ENCODE data around the gene CACNB2.

Gene CACNB2

DNA sequence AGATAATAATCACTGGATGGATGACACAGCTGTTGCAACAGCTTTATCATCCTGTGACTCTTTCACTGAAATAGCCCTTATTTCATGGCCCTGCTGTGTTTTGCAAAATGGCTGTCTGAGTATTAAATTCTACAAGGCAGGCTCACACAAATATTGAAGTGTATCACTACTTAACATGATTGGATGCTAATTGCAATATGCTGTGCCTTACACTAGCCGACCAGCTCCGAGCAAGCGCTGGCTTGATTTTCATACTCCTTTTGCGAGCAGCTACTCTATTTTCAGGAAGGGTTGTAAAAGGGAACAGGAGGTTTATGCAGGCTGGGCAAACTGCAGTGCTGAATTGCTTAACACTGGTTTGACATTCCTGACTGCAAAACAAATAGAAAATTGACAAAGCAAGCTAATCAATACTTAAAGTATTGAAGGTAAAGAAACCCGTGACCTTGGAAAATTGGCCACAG, 121.6 kb downstream of the CACNB2 start:
- H3K4me3 ChIP-seq (ENCODE audit: low read length), result no peak overlapping the region
- DNase-seq (ENCODE audit: low read depth, low spot score), result no peak

DNA sequence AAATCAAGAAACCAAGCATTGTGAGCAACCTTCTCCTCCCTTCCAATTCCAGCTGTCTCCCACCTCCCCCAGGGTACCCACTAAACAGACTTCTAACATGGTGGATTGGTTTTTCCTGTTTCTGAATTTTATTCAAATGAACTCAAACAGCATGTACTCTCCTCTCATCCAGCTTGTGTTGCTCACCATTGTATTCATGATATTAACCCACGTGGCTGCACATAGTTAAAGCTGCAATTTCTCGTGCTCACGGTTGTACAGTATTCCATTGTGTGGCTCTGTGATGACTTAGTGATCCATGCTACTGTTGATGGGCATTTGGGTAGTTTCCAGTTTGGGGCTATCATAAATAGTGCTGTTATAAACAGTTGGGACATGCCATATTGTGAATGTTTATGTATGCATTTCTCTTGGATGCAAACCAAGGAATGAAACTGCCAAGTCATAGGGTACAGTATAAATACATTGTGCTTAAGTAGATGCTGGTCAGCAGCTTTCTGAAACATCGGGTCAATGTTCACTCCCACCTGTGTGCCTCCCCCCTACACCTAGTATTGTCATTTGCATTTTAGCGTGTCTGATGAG, 124.3 kb downstream of the CACNB2 start:
- H3K4me3 ChIP-seq (ENCODE audit: low read length), result no peak overlapping the region
- no peak for DNase-seq (ENCODE audit: low read depth, low spot score)

DNA sequence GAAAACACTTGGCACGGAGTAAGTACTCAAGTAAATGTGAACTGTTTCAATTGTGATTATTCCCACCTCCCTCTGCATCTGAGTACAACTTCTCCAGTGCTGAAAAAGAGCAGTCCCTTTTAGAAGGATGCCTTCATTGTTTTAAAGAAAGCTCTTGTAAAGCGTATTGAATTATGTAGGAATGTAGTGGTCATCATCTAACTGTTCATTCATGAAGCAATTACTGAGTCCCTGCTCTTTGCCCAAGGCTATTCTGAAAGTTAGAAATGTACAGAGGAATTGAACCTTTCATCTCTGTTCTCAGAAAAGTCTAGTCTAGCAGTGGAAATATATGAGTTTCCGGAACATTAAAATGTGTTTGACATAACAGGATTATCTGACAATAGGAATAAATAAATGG, 127.8 kb downstream of the CACNB2 start:
- H3K4me3 ChIP-seq (ENCODE audit: low read length), result no peak overlapping the region
- no peak for DNase-seq (ENCODE audit: low read depth, low spot score)

DNA sequence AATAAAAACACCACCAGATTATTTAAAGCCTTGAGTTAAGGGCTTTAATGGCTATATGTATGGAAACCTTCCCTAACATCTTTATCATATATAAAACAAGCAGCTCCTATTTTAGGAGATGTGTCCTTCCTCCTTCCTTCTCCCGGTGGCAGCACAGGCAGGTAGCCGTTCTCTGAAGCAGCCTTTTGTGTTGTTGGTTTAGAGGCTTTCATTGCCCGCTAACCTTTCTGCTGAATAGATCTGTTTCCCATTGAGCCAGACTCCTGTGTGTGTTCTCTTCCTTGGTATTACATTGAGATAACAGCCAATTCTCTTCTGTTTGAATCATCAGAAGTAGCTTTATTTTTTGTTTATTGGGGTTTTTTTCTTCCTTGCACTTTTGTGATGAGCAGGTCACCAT, 131.3 kb downstream of the CACNB2 start:
- no peak overlapping the region for H3K4me3 ChIP-seq (ENCODE audit: low read length)
- DNase-seq (ENCODE audit: low read depth, low spot score), result no peak

DNA sequence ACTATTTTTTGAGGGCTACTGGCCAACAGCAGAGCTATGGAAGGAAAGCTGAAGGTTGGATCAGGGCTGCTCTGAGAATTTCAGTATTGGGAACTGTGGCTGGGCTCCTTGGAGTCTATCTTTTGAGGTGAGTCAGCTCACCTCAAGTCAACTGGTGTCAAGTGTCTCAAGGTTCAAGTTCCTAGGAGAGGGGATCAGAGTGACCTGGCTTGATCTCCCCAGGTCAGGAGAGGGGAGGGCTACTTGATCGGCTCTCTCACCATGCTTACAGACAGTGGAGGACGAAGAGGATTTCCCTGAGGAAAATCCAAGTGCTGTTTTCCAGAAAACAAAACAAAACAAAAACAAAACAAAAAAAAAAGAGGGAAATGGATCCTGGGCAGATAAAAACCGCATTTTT, 132.8 kb downstream of the CACNB2 start:
- no peak overlapping the region for H3K4me3 ChIP-seq (ENCODE audit: low read length)
- DNase-seq (ENCODE audit: low read depth, low spot score), result no peak

DNA sequence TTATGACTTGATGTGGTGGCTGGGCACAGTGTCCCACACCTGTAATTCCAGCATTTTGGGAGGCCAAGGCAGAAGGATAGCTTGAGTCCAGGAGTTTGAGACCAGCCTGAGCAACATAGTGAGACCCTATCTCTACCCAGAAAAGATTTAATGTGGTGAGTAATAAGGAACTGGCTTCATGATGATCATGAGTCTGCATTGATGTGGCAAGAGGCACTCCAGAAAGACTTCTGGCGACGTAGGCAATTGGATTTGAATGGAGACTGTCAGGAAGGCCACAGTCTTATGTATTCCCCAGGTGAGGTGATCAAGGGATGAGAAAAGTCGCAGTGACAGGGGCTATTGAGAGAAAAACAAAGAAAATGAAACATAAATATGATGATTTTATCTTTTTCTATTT, 138.0 kb downstream of the CACNB2 start:
- no peak overlapping the region for H3K4me3 ChIP-seq (ENCODE audit: low read length)
- no peak for DNase-seq (ENCODE audit: low read depth, low spot score)

DNA sequence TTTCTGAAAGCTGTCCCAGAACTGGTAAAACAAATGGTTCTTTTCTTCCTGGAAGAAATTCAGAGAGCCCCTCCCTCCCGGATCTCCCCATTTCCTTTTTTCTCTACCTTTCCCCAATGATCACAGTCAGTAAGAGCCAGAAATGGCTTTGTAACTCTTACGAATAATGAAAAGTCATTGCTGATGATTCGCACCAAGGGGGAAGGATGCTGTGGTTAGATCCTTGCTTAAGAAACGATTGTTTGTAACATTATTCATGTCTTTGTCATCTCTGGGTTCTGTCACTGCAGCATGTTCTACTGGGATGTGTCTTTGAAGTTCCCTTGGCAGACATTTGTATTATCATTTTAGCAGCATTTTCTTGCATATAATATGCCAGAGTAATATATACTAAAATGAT, 138.9 kb downstream of the CACNB2 start:
- no peak for DNase-seq (ENCODE audit: low read depth, low spot score)
- H3K4me3 ChIP-seq (ENCODE audit: low read length), result no peak overlapping the region

DNA sequence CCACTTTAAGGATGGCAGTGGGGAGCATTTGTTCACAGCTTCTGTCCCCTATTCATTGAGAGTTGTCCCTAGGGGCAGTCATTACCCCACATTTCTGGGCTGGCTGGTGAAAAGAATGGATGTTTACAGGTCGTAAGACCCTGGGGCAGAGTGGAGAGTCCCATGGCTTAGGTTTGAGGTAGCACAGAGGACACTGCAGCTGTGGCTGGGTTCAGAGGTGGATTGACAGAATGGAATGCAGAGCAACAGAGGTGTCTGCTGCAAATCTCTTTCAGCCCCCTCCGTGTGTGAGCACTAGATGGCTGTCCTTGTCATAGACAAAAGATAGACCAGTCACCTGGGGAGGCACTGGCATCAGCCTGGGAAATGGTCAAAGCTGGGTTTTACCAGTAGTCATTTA, 141.9 kb downstream of the CACNB2 start:
- H3K4me3 ChIP-seq (ENCODE audit: low read length), result no peak overlapping the region
- DNase-seq (ENCODE audit: low read depth, low spot score), result no peak

DNA sequence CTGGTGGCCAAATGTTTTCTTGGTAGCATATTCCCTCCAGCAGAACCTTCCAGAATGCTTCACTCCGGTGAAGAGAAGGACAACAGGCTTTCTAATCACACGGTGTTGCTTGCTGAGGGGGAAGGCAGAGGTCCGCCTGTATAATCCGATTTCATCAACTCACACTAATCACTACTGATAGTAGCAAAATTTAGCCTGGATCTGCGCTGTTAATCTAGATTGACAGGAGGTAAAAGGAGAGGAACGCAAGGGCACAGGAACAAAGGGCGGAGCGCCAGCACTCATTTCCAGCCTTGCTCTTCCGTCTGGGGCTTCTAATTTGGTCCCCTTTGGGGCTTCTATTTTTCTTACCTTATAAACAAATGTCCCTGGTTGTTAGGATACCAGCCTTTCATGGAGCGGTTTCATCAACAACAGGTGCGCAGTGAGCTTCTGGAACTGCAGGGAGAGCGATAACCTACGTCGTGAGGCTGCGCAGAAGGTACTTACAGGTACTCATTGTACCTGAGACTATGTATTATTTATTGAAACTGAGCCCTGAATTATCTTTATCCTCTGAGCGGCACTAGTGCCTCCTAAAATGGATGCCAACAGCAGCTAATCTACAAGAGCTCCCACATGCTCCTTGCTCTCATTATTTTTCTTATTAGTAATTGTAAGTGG, 150.6 kb downstream of the CACNB2 start:
- DNase-seq (ENCODE audit: low read depth, low spot score), result no peak
- H3K4me3 ChIP-seq (ENCODE audit: low read length), result no peak overlapping the region

DNA sequence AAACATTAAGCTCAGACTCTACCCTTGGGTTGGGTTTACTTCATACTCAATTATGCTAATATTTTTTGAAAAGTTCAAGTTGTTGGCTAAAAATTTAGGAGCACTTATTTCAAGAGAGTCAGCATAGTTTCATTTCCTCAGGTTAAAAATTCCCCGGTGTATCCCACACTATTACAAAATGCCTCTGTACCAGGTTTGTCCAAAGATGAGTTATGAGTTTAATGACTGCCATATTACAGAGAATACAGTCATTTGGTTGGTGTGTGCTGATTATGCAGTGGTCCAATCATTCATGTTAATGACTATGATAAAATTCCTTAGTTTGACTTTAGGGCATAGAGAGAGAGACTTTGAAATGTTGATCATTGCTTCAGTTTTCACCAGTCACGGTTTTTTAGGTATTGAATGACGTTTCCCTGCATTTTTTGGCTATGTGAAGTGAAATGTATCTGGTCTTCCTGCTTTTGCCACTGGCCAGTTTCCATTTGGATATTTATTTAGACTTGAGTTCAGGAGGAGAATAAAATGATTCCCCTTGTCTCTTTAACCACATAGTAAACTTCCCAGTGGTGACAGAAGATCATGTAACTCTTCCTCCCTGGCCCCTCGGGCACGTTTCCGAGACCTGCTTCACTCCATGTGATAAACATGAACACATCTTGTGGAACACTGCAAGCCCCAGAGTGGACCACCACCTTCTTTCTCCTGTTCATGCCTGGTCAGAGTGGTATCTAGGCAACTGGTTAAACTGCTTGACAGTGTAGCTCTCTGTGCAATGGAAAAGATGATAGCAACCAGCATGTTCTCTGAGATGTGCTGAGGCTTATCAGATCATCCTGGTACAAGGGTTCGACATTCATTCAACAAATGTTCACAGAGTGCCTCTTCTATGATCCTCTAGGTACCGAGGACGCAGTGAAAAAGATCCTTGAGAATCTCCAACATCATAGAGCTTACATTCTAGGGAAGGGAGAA, 153.6 kb downstream of the CACNB2 start:
- DNase-seq (ENCODE audit: low read depth, low spot score), result no peak
- no peak overlapping the region for H3K4me3 ChIP-seq (ENCODE audit: low read length)

DNA sequence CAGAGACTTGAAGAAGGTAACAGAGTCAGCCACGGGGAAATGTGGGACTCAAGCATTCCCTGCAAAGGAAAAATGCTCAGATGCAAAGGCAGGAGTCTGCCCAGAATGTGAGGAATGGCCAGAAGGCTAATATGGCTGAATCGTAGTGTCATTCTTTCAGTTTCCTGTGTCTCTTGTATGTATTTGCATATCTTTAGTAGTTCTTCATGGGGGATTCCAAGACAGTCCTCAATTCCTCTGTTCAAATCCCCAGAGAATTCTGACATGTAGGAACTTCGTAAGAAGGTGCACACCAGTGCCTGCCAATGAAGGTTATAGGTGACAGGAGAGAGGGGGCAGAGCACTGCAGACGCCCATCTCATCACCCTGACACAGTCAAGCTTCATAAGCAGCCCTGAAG, 154.4 kb downstream of the CACNB2 start:
- DNase-seq (ENCODE audit: low read depth, low spot score), result no peak

DNA sequence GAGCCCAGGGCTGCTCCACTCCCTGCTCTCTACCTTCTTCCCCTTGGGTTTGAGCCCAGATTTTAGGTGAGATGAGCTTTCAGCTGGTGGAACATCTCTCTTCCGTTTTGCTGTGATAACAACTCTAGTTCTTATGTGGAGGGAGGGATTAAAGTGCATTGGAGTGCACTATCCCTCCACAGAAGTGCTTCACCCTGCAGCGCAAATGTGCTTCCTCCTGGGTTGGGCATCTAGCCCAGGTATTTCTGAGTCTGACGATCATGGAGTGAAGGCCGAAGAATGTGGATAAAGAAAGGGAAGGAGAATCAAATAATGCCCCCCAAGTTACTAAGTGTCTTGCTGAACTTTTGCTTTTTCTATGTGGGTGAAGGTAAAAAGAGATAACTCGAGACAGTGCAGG, 157.4 kb downstream of the CACNB2 start:
- no peak for DNase-seq (ENCODE audit: low read depth, low spot score)
- no peak overlapping the region for H3K4me3 ChIP-seq (ENCODE audit: low read length)

More for the DNA sequence above, 154.4 kb downstream of the CACNB2 start:
- H3K4me3 ChIP-seq (ENCODE audit: low read length), result no peak overlapping the region

DNA sequence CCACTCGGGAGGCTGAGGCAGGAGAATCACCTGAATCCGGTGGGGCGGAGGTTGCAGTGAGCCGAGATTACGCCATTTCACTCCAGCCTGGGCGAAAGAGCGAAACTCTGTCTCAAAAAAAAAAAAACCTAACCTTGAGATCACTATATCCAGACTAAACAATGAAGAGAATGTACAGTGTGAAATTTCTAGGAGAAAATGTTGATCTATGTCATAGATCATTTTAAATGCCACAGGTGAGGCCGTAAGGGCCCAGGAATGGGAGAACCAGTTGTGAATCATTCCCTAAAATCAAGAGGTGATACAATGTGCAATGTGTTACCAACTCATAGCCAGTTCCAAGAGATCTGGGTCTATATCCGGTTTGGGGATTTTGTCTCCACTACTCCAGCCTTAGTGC, 158.0 kb downstream of the CACNB2 start:
- no peak overlapping the region for H3K4me3 ChIP-seq (ENCODE audit: low read length)

DNA sequence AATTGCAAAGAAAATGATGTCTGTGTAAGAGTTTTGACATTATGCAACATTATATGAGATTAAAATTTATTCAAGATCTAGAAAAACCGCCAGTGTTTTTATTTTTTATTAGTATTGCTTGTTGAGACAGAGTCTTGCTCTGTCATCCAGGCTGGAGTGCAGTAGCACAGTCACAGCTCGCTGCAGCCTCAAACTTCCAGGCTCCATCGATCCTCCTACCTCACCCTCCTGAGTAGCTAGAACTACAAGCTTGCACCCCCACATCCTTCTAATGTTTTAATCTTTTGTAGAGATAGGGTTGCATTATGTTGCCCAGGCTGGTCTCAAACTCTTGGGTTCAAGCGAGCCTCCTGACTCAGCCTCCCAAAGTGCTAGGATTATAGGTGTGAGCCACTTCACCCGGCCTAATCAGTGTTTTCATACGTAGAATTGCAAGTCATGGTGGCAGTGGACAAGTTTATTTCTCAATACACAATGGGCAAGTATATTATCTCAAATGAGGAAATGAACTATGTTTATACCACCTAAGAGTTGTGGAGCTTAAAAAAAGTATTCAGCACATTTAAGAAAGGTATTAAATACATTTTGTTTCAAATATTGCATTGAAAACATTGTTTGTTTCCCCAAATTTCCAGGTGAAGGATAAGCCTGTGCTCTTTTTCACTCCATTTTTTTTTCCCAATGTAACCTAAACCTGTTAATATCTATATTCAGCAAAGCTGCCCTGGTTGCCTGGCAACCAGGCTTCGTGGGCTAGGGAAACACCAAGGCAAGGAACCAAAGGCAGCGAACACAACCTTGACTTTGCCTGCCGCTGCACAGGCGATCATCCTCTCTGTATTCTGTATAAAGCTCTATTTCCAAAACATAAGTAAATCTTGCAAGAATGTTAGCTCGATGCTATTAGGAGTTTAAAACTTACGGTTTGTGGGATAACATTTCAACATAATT, 163.9 kb downstream of the CACNB2 start:
- no peak for DNase-seq (ENCODE audit: low read depth, low spot score)
- no peak overlapping the region for H3K4me3 ChIP-seq (ENCODE audit: low read length)

More for the DNA sequence above, 158.0 kb downstream of the CACNB2 start:
- no peak for DNase-seq (ENCODE audit: low read depth, low spot score)

DNA sequence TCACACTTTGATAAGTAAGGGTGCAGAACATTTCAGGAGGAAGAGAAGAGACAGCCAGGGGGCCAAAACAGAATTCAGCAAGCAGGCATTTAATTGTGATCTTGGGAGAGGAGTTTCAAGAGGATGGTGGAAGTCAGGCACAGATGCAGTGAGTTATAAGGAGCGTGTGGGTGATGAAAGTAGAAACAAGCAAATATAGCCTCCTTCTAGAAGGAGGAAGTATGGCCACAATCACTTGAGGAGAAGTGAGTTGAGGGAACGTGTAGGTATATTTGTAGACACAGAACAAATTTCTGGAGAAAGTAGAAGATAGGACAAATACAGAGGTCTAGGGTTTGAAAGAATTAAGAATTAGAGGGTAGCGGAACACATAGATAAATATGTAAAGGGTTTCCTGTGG, 165.8 kb downstream of the CACNB2 start:
- DNase-seq (ENCODE audit: low read depth, low spot score), result no peak

DNA sequence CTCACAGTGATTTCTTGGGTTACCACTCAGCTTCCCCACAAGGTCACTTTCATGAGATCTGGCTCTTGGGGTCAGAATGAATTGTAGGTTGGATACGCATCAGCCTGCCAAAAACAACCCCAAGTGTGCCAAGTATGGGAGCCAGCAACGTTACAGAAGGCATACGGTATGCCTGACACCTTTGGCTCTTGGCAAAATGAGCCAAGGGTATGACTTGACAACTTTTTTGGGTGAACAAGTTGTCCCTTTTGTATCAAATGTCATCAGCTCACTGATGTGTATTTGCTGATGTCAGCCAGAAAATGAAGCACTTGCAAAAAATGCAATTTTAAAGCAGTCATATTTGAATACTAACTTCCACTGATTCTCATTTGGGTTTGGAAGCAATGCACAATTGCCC, 168.4 kb downstream of the CACNB2 start:
- no peak overlapping the region for H3K4me3 ChIP-seq (ENCODE audit: low read length)
- DNase-seq (ENCODE audit: low read depth, low spot score), result no peak

More for the DNA sequence above, 165.8 kb downstream of the CACNB2 start:
- no peak overlapping the region for H3K4me3 ChIP-seq (ENCODE audit: low read length)

DNA sequence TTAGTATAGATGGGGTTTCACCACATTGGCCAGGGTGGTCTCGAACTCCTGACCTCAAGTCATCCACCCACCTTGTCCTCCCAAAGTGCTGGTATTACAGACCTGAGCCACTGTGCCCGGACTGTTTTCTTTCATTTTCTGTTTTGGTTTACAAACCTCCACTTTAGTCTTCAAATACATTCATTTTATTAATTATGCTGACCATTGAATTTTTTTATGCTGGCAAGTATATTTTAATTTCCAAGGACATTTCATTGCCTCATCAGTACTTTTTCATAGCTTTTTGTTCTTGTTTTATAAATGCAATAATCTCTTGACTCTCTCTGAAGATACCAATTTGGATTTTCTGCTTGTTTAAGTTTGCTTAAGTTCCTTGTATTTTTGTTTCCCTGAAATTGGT, 170.5 kb downstream of the CACNB2 start:
- no peak for DNase-seq (ENCODE audit: low read depth, low spot score)
- no peak overlapping the region for H3K4me3 ChIP-seq (ENCODE audit: low read length)

DNA sequence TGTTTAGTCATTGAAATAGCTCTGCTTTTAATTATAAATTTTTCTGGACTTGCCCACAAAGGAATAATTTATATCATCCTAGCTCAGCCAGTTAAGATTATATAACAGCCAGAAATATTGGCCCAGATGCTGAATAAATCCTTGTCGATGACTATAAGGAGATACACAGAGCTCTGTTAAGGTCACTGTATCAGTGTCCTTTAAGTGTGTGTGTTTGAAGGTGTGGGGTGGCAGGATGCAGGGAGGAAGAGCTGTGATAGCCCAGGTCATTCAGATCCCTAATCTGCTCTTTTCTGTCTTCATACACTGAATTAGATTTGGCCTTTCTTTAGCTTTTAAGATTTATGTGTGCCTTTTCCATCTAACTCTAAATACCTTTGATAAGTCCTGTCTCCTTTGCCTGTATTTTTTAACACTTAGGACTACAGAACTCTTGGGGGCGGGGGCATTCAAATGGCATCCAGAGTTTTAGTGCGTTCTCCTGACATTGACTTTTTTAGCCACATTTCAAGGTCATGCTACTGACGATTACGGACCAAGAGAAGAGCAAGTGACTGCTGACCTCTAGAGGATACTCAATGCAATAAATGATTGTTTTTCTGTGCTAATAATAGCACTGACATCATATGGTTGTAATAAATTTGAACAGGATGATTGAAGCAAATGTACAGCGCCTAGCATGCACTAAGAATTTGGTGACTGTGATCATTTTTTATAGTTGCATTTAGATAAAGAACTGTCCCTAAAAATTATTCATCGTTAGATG, 172.3 kb downstream of the CACNB2 start:
- no peak overlapping the region for H3K4me3 ChIP-seq (ENCODE audit: low read length)
- peak; percentile 3 for DNase-seq (ENCODE audit: low read depth, low spot score)
